Endodermal cell (in vitro differentiated cells): ENCODE measurements around the gene BEND6. TPM values are rescaled to one million over a fixed set of nuclear protein-coding genes. Genes with fewer than 3 reads are reported as not detected.

Experiments
- DNase-seq: peaks from one replicate; pipeline ENCODE4 v3.0.0-alpha.2; 2017
- H3K27ac ChIP-seq: 2 replicates; pipeline ENCODE4 v1.5.1; 2013; ENCODE audit warnings: mild to moderate bottlenecking, low read depth, low read length, moderate library complexity
- H3K27me3 ChIP-seq: 2 replicates; pipeline ENCODE4 v1.6.1; 2013; ENCODE audit warnings: mild to moderate bottlenecking, low read length, moderate library complexity; ENCODE audit not compliant: insufficient read depth, control insufficient read depth, poor library complexity, severe bottlenecking
- H3K36me3 ChIP-seq: 2 replicates; pipeline ENCODE4 v1.7.0; 2013; ENCODE audit warnings: mild to moderate bottlenecking, low read length, moderate library complexity; ENCODE audit not compliant: control insufficient read depth, insufficient read depth
- H3K4me1 ChIP-seq: one replicate; pipeline ENCODE4 v1.7.0; 2013; ENCODE audit warnings: low read length; ENCODE audit not compliant: control insufficient read depth, insufficient read depth
- H3K4me3 ChIP-seq: 2 replicates; pipeline ENCODE4 v1.5.1; 2013; ENCODE audit warnings: mild to moderate bottlenecking, low read length, moderate library complexity
- H3K9ac ChIP-seq: 2 replicates; pipeline ENCODE4 v1.6.1; 2013; ENCODE audit warnings: mild to moderate bottlenecking, low read length, moderate library complexity; ENCODE audit not compliant: poor library complexity, severe bottlenecking; ENCODE audit errors: extremely low read depth
- H3K9me3 ChIP-seq: 2 replicates; pipeline ENCODE4 v1.6.1; 2013; ENCODE audit warnings: mild to moderate bottlenecking, low read length, moderate library complexity; ENCODE audit not compliant: control insufficient read depth
- H3K27ac Mint-ChIP-seq: 2 replicates; pipeline ENCODE4 v1.8.0; 2020; ENCODE audit warnings: mixed read lengths
- H3K27me3 Mint-ChIP-seq: 2 replicates; pipeline ENCODE4 v1.8.0; 2021; ENCODE audit warnings: mild to moderate bottlenecking, mixed read lengths; ENCODE audit not compliant: insufficient read depth
- H3K36me3 Mint-ChIP-seq: 2 replicates; pipeline ENCODE4 v1.8.0; 2020; ENCODE audit warnings: low read depth, mixed read lengths
- H3K4me1 Mint-ChIP-seq: 2 replicates; pipeline ENCODE4 v1.8.0; 2020; ENCODE audit warnings: mixed read lengths
- H3K4me3 Mint-ChIP-seq: 2 replicates; pipeline ENCODE4 v1.8.0; 2020; ENCODE audit warnings: mild to moderate bottlenecking, moderate library complexity, mixed read lengths
- H3K9me3 Mint-ChIP-seq: 2 replicates; pipeline ENCODE4 v1.8.0; 2020; ENCODE audit warnings: mild to moderate bottlenecking, mixed read lengths
- CTCF ChIP-seq: fragments of 200-600 bp; sonication (generic); conservative IDR thresholded peaks from 2 replicates; pipeline ENCODE4 v1.5.0; 2021; ENCODE audit warnings: antibody characterized with exemption, mild to moderate bottlenecking
- WGBS, 2 experiments: methylation state at CpG; one replicate each; pipeline versions ENCODE4 v1.1.5 to v1.1.7; 2013; ENCODE audit warnings: missing lambda C conversion rate in 2 of 2, mixed read lengths in 1 of 2; ENCODE audit not compliant: insufficient coverage in 1 of 2, insufficient read length in 1 of 2; 5-methylcytosine and 5-hydroxymethylcytosine counted together
- total RNA-seq, 2 donors: library from RNA; stranded (reverse); fragmentation: NEBNext Ultra II Directional in 1 of 2; extraction: Animal tissue kit (Norgen Biotek cat#: 25700) in 1 of 2; gene quantifications; 2 replicates in 1 of 2; 3 replicates in 1 of 2; pipeline ENCODE4 v1.2.1, GENCODE V29; 2021

BEND6 gene
- total RNA-seq, 2 donors from 2014 or later, result 0.57 to 0.95 TPM

- no peaks in the 10 kb centered on the region for H3K9me3 Mint-ChIP-seq
Measured at GRCh38 chr6:56914798-56915658, 39.9 kb upstream of the BEND6 start.

GRCh38 chr6:56915832-56916231, 39.1 kb upstream of the BEND6 start:
- 96 to 98% methylated on average over 4 of the region's 4 CpGs for WGBS, 2 experiments
- Histone ChIP-seq H3K4me3 (no peak overlapping the region), H3K9ac (no peak overlapping the region), H3K4me1 (no peaks in the 10 kb centered on the region), H3K9me3 (no peaks in the 10 kb centered on the region), H3K36me3 (no peaks in the 10 kb centered on the region), H3K27ac (no peak overlapping the region), H3K27me3 (no peaks in the 10 kb centered on the region)
- Mint-ChIP-seq H3K27me3 (no peaks in the 10 kb centered on the region), H3K36me3 (no peaks in the 10 kb centered on the region), H3K9me3 (no peaks in the 10 kb centered on the region), H3K4me1 (peaks cover 7% of the 10 kb centered on the region), H3K27ac (no peak overlapping the region), H3K4me3 (no peak overlapping the region)
- no peak for TF ChIP-seq CTCF
- no peak for DNase-seq

More at GRCh38 chr6:56914798-56915658, 39.9 kb upstream of the BEND6 start:
- H3K36me3 ChIP-seq, result no peaks in the 10 kb centered on the region
- H3K27ac Mint-ChIP-seq, result no peak overlapping the region
- no peak for DNase-seq
- H3K4me1 Mint-ChIP-seq, result peaks cover 7% of the 10 kb centered on the region
- no peak overlapping the region for H3K9ac ChIP-seq
- no peak for TF ChIP-seq CTCF
- H3K4me3 ChIP-seq, result no peak overlapping the region
- WGBS, 2 experiments, result 89 to 94% methylated on average over 6 of the region's 8 CpGs
- H3K4me3 Mint-ChIP-seq, result no peak overlapping the region
- no peaks in the 10 kb centered on the region for H3K36me3 Mint-ChIP-seq
- H3K9me3 ChIP-seq, result no peaks in the 10 kb centered on the region
- no peak overlapping the region for H3K27ac ChIP-seq
- no peaks in the 10 kb centered on the region for H3K27me3 ChIP-seq
- no peaks in the 10 kb centered on the region for H3K27me3 Mint-ChIP-seq
- no peaks in the 10 kb centered on the region for H3K4me1 ChIP-seq

- no peak overlapping the region for H3K9ac ChIP-seq
- no peaks in the 10 kb centered on the region for H3K36me3 ChIP-seq
- no peak for DNase-seq
- Mint-ChIP-seq H3K27me3 (no peaks in the 10 kb centered on the region), H3K4me3 (no peak overlapping the region), H3K4me1 (peaks cover under 1% of the 10 kb centered on the region), H3K36me3 (no peaks in the 10 kb centered on the region), H3K9me3 (no peaks in the 10 kb centered on the region), H3K27ac (no peak overlapping the region)
- H3K9me3 ChIP-seq, result no peaks in the 10 kb centered on the region
- WGBS, 2 experiments, result 80 to 97% methylated on average over 1 to 2 of the region's 2 CpGs
- no peaks in the 10 kb centered on the region for H3K4me1 ChIP-seq
- no peak for TF ChIP-seq CTCF
- H3K4me3 ChIP-seq, result no peak overlapping the region
- no peak overlapping the region for H3K27ac ChIP-seq
- no peaks in the 10 kb centered on the region for H3K27me3 ChIP-seq
Measured at GRCh38 chr6:56916849-56917551, 37.9 kb upstream of the BEND6 start.
